Effector CD4-positive, alpha-beta T cell (primary cell): ENCODE data around the gene SDK1.
"Not testable (repeated sequence)": the region's sequence is repeated elsewhere in the genome, so short reads cannot be mapped to it uniquely, and the experiment has no call there.

Source experiments
- DNase-seq: peaks from one replicate; pipeline ENCODE4 v3.0.0-alpha.2; 2020

Gene SDK1

DNA sequence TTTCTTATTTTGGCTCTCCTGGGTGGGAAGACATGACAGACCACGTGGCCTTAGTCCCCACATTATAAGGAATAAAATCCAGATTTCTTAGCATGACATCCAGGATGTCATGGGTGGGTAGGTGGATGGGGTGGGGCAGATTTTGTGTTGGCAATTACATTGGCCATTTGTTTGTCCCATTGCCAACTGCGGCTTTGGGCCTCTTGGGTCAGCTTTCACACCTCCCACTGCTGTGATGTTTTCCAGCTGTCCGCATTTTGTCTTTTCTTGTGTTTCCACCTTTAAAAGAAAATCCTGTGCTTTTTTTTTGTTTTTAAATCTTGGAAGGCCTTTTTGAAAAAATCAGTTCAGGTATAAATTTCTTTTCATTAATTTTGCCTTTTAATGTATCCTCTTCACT, 237.0 kb downstream of the SDK1 start:
- DNase-seq, result no peak

DNA sequence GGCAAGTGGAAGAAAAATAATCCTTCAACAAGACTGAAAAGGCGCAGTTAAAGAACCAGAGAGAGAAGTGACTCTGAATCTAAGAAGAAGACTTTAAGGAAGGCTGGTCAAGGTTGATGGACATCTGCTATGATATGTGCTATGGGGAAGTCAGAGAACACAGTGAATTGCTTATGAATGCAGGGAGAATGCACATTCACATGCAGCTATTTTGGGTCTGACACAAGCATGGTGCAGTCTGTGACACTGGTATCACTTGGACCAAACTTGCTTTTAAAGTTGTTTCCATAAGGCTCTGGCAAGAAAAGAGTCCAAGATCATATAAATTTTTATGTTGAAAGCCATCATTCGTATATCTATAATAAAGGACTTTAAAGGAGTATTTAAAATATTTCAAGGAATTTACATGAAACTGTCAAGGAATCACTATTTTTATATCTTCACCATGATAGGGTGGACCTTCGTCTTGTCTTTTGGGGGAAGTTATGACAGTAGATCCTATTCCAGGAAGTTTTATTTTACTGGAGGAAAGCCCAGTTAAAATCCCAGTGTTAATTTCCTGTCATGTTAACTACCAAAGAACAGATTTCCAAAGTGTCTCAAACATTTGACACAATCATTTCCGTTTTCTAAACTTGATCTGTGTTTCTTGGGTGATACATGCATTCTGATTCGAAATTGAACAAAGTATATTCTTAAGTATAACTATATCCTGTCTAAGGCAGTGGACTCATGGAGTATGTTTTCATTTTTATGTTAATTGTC, 239.6 kb downstream of the SDK1 start:
- DNase-seq, result no peak

DNA sequence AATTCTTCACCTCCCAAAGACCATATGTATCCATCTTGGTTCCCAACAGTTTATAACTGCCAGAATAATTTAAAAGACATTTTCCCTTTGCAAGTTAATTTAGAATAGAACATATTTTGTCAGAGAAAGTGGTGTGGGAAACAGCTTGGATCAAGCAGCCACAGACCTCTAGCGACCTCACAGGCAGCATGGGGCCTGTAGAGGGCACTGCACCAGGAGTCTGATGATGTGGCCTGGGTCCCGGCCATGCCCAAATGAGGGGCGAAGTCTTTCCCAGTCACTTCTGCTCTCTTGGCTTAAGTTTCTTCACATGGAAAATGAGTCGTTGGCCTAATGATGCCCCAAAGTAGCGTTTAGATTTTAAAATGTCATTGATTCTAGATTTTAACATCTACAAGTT, 243.2 kb downstream of the SDK1 start:
- no peak for DNase-seq

DNA sequence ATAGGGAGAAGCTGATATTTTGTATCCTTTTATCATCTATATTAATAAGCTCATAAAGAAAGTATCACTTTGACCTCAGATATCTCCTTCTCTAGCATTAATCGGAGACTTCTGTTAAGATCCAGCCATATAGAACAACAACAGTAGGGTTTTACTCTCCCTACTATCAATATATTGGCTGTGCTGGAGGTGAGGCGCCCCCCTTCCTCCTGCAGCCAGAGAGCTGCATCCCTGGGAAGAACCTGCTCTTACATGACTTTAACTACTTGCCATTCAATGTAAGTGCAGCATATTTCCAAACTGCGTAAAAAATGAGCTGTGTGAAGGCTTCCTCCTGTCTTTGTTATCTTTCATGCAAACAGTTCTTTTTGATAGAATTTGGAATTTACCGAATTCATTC, 247.8 kb downstream of the SDK1 start:
- no peak for DNase-seq

DNA sequence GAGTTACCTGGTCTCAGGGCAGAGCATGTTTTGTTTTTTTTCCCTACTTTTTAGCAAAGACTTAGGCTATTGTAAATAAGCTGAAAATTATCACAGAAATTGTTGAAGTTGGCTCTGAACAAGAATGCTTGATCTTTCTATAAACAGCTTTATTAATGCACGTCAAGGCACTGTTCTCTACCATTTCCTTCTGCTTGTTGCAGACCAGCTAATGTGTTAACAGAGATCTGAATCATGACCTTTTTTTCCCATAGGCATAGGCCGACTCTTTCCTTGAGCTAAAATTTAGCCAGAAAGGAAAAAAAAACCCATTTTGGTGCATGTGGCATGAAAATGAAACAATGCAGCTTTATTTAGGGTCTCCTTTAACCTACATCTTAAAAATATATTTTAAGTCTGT, 248.5 kb downstream of the SDK1 start:
- DNase-seq, result no peak

DNA sequence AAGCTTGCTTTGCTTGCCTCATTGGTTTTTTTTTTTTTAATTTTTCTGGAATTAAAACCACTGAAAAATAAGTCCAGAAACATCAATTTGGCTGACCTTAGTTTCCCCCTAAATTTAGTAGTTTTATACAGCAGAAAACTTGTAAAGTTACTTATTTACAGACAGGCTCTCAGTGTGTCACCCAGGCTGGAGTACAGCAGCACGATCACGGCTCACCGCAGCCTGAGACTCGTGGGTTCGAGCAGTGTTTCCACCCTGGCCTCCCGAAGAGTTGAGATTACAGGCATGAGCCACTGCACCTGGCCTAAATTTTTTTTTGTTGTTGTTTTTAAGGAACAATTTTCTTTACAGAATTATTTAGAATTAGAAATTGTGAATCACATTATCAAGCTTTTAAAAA, 250.5 kb downstream of the SDK1 start:
- no peak for DNase-seq

DNA sequence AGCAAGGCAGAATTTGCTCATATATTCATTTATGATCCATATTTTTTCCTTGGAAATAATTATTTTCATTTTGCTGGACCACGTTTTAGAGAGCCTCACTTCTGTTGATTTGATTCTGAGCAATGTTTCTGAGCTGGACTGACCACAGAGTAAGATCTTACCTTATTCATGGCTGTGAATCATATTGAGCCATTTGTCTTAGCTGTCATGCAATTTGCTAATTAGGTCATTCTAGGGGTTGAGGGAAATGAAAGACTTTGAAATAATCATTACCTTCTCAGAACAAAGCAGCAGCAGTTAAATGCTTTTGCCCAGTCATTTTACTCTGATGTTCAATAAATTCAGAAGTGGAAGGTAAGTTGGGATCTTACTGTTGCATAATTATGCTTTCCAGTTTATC, 251.4 kb downstream of the SDK1 start:
- DNase-seq, result no peak

DNA sequence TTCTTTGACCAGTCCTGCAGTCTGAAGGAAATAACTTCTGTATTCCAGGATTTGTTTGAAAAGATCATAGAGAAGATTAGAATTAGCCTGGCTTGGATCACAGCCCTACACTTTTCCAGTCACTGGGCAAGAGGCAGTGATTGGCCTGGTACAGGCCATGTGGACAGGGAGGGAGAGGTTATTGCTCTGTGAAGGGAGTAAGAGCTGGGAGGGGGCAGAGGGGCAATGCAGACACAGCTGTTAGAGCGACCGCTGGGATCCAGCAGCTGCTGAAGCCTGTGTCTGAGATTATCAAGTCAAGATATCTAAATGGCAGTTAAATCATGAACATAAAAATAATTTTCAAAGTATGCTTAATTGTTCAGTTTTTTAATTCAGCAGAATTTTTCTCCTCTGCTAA, 257.3 kb downstream of the SDK1 start:
- DNase-seq, result no peak

DNA sequence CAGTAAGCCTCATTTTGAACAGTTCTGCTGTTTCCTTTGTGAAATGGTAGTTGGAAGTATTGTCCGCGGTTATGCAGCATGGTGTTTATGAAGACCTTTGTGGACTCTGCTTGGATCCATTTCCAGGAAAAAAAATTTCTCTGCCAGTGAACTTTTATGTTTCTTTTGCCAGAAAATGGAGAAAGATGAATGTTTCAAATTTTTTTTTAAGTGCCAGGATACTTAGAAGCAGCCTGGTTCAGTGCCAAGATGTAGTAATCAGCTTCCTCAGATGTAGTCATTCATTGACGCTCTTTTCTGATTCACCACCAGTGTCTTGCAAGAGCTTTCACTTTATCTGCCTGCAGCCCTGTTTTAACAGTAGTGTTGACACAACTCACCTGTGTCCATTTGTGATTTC, 258.2 kb downstream of the SDK1 start:
- DNase-seq, result no peak

DNA sequence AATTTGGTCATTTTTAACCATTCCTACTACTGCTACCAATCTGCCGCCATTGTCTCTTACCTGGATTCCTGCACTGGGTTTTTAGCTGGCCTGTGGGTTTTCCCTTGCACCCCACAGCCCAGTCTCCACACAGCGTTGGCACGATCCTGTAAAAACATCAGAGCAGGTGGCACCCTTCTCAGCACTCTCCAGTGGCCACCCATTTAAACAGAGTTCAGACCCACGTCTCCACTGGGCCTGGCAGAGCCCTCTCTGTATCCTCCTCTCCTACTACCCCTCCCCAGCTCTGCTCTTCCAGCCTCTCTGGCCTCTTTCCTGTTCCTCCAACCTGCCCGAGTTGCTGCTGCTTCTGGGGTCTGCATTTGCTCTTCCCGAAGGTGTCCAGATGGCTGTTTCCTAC, 259.4 kb downstream of the SDK1 start:
- DNase-seq, result no peak

DNA sequence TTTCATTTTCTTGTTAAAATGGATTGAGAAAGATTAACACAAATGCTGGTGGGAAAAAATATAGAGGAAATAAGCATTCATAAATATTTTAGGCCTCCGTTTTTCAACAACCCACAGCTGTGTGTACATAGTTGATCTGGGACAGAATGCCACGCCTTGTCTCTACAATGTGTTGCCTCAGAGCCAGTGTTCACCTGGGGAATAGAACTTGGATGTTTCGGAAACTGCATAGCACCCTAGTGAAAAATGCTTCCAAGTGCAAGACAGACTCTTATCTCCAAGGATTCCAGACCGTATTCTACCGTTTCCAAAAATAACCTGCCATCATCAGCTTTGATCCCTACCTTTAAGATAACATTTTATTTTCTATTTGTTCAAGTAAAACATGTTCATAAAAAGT, 260.9 kb downstream of the SDK1 start:
- no peak for DNase-seq

DNA sequence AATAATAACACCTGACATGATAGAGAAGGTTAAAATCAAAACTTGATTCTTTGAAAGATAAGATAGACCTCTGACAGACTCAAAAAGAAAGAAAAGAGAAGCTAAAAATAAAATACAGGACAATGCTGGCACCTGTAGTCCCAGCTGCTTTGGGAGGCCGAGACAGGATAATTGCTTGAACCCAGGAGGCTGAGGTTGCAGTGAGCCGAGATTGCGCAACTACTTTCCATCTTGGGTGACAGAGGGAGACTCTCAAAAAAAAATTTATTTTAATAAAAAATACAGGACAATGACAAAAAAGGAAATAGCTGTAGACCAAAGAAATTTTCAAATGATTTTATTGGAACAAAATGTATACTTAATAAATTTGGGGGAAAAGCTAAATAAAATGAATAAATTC, 263.2 kb downstream of the SDK1 start:
- no peak for DNase-seq

DNA sequence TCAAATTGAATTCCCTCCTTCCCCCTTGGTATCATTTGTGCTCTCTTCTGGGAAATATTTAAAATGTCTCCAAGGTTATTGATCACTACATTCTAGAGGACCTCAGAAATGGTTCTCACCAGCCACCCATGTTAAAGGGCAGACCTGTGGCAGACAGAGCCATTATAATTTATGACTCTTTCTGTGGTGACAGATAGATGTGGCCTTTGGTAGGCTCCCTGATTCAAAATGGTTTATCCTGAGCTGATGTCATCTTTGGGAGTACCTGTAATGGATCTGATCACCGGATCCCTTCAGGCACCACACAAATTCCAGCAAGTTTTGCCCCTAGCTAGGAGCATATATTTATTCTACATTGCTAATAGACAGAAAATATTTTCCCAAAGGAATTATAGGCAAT, 267.5 kb downstream of the SDK1 start:
- DNase-seq, result no peak

DNA sequence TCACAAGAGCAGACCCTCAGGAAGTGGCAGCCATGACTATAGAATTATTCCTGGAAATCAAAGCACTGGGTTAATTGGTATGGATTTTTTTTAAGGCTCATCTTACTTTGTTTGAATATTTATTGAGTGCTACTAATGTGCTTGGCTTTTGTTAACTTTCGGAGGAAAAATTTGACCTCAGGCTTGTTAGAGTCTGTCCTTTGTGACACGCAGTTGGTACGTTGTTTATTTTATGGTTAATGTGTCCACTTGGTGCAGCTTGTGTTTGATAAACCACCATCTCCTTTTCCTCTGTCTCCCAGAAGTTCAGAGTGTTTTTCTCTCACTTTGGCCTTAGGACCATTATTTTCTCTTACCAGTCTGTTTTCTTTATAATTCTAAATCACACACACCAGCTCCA, 268.6 kb downstream of the SDK1 start:
- no peak for DNase-seq

DNA sequence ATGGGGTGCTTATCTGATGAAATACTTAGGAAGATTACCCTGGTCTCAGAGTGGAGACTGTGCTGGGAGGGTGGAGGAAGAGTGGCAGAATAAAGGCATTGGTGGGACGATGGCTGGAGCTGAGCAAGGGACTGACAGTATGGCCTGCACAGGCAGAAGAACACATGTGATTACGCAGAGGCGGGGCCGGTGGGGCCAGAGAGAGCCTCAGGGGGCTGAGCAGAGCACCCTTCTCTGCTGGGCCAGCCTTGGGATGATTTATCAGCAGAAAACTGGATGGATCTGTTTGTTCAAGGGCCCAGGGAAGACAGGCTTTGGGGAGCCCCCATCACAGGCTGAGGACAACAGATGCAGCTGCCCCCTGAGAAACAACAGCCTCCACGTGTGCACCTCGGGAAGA, 272.1 kb downstream of the SDK1 start:
- DNase-seq, result no peak

DNA sequence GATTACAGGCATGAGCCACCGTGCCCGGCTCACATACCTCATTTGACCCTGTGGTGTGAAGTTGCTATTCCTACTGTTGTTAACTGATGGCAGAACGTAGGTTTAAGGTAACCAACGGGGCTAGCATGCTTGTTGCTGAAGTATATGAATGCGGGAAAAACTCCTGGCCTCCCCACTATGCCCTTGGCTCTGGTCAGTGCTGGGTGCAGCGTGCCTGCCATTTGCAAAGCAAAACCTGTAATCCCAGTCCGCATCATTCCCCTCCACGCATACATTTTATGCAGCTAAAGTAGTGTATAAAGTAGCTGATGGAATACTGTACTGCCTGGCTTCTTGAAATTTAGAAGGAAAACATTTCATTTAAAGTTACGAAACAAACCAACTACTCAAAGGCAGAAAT, 273.3 kb downstream of the SDK1 start:
- no peak for DNase-seq

DNA sequence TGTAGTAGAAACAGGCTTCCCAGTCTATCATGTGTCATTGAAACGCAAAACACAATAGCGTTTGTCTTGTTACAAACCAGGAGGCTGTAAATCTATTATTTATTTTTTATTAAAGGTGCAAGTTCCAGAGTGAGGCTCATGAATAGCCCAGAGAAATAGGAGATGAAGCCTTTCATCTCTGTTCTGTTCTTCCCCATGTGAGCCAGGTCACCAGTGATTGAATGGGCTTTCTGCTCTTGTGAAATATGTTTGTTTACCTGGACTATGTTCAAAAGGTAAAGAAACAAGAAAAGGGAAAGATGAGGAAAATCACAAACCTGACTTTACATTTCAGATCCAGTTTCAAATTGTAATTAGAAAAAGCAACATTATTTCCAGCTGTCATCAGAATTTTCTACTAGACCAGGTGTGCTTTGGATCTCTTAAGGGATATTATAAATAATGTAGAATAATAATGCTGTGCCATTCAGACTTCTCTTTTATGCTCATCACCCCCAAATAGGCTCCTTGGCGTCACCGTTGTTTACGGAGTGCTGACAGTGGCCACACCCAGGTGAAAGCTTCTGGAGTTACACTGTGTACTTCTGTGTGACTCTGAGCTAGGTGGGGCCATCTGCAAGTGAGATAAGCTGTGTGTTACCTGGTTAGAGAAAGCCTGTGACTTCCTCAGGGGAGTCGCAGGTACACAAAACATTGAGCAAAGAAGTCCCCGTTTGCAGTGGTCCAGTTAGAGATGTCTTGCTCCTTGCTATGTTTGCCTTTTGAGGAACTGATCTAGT, 274.9 kb downstream of the SDK1 start:
- DNase-seq, result no peak

DNA sequence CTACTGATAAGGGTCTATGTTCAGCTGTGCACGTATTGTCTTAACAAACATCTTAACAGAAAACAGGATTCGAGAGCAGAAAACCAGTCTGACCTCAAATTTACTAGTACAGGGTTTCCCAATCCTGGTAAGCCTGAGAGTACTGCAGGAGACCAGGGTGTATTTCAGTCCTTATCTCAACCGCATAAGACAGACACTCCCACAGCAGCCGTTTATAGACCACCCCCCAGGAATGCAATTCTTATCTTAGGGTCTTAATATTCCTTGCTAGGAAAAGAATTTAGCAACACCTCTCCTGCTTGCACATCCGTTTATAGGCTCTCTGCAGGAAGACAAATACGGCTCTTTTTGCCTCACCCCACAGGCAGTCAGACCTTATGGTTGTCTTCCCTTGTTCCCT, 277.3 kb downstream of the SDK1 start:
- no peak for DNase-seq

DNA sequence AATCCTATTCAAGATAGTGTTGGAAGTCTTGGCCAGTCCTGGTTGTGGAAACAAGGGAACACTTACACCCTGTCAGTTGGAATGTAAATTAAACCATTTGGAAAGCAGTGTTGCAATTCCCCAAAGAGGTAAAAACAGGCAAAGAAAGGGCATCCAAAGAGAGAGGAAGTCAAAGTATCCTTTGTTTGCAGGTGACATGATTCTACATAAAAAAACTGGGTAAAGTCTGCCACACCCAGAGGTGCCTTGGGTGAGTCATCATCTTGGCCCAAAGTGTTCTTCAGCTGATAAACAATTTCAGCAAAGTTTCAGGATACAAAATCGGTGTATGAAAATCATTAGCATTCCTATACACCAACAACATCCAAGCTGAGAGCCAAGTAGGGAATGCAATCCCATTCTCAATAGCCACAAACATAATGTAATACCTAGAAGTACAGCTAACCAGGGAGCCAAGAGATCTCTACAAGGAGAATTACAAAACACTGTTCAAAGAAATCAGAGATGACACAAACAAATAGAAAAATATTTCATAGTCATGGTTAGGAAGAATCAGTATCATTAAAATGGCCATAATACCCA, 278.7 kb downstream of the SDK1 start:
- DNase-seq, result no peak

DNA sequence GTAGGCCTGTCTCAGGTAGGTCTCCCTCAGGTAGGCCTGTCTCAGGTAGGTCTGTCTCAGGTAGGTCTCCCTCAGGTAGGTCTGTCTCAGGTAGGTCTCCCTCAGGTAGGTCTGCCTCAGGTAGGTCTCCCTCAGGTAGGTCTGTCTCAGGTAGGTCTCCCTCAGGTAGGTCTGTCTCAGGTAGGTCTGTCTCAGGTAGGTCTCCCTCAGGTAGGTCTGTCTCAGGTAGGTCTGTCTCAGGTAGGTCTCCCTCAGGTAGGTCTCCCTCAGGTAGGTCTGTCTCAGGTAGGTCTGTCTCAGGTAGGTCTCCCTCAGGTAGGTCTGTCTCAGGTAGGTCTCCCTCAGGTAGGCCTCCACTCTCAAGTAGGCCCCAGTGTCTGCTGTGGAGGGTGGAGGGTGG, 281.1 kb downstream of the SDK1 start:
- not testable (repeated sequence) for DNase-seq

DNA sequence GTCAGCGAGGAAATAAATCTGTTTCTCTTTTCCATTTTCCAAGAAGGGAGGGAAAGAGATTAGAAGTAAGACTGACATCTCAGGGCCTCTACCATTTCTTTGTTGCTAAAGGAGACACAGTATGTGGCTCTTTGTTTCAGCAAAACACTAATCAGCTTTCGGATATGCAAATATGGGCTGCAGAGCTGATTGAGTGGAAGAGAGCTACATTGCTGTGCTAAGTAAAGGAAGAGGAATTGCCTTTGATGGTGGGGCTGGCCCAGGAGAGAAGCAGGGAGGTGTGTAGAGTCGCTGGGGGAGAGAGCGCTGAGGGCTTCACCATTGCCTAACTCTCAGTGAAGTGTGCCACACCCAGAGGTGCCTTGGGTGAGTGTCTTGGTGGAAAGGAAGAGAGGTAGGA, 284.8 kb downstream of the SDK1 start:
- DNase-seq, result no peak

DNA sequence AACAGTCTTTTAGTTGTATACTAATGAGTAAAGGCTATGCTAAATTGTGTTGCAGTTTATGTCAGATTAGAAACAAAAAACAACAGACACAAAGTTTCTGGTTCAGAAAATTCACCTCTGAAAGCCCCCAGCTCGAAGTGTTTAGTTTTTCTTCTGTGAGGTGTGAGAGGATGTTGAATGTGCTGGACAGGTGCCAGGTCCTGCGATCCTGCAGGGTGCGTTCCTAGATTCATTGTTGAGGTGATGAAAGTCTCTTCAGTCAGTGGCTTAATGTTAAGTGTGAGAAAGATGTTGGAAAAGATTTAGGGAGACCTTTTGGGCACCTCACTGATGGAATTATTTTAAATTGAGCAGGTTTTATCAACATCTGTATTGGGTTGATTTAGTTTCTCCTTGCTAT, 287.3 kb downstream of the SDK1 start:
- no peak for DNase-seq

DNA sequence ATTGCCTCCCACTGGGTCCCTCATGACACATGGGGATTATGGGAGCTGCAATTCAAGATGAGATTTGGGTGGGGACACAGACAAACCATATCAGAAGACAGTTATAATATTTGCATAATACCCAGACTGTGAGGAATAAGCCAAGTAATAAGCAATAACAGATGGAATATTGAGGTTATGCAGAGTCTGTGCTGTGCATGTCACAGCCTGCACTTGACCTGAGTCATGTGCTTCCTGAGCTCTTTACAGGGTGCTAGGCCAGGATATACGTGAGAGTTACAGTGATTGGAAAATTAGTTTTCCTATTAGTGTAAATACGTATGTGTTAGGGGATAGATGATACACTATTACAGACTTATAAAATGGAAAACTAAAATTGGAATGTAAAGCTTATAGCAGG, 288.7 kb downstream of the SDK1 start:
- DNase-seq, result no peak

DNA sequence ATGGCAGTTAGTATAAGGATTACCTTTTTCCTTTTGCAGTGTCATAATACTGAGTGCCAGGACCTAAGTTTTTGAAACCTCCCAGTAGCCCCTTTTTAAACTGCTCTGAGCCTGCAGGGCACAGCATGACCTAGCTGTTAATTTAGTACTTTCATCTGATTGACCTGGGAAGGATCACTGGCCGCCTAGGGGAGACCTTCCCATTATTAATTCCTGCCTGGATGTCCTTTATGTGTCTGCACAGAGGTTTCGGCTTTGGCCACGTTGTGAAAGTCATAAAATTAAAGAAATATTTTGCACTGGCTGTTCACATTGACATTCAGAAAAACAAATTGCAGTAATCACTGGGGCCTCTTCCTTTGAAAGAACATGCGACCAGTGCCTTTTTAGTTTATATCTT, 290.2 kb downstream of the SDK1 start:
- no peak for DNase-seq
